Sigmoid colon (tissue), 4 donors: ENCODE measurements around the gene CAPN10.

ENCODE experiments used
- EP300 ChIP-seq, 4 donors: sonication (generic); formaldehyde crosslinking; IDR thresholded peaks; one replicate each; pipeline ENCODE4 v1.6.1; 2017; ENCODE audit warnings: antibody characterized with exemption in 4 of 4
- POLR2A ChIP-seq, 2 donors: fragments of 450-650 bp; IDR thresholded peaks; one replicate each; pipeline ENCODE4 v1.6.1; 2016; ENCODE audit warnings: antibody characterized with exemption in 2 of 2, mild to moderate bottlenecking in 2 of 2, moderate library complexity in 2 of 2
- TF ChIP-seq, protein P1 (sequence below), 4 experiments: fragments of 450-650 bp in 3 of 4; fragments of 200-600 bp in 1 of 4; IDR thresholded peaks; one replicate each; pipeline ENCODE4 v1.5.1; 2016 to 2019; ENCODE audit warnings: antibody characterized with exemption in 4 of 4, mild to moderate bottlenecking in 3 of 4, moderate library complexity in 2 of 4

- TF ChIP-seq, protein P1, sequence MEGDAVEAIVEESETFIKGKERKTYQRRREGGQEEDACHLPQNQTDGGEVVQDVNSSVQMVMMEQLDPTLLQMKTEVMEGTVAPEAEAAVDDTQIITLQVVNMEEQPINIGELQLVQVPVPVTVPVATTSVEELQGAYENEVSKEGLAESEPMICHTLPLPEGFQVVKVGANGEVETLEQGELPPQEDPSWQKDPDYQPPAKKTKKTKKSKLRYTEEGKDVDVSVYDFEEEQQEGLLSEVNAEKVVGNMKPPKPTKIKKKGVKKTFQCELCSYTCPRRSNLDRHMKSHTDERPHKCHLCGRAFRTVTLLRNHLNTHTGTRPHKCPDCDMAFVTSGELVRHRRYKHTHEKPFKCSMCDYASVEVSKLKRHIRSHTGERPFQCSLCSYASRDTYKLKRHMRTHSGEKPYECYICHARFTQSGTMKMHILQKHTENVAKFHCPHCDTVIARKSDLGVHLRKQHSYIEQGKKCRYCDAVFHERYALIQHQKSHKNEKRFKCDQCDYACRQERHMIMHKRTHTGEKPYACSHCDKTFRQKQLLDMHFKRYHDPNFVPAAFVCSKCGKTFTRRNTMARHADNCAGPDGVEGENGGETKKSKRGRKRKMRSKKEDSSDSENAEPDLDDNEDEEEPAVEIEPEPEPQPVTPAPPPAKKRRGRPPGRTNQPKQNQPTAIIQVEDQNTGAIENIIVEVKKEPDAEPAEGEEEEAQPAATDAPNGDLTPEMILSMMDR (IDR thresholded peaks at IDR 0.05) = no peak
- TF ChIP-seq EP300 (IDR thresholded peaks at IDR 0.05) (no peak), POLR2A (IDR thresholded peaks at IDR 0.05) (no peak)
Observed at GRCh38 chr2:240599141-240599583, 12.6 kb downstream of the CAPN10 start.
